DND-41 (cell line): Measurements from ENCODE around the gene POLR1G.
A peak's percentile ranks its signal among the peaks of the same experiment; 100 is the strongest.

ENCODE experiments used
- ATAC-seq: fragments of 200-7000 bp; cut with Tn5 transposase; 3 replicates; pipeline ENCODE4 v1.9.1; 2021; ENCODE audit warnings: low read depth; ENCODE audit not compliant: insufficient read depth
- DNase-seq: peaks from one replicate; pipeline ENCODE4 v3.0.0-alpha.2; 2020
- H2AFZ ChIP-seq: 2 replicates; pipeline ENCODE4 v1.6.0; 2012; ENCODE audit warnings: low read depth, low read length
- H3K27ac ChIP-seq: 2 replicates; pipeline ENCODE4 v1.5.1; 2012; ENCODE audit warnings: low read length, inconsistent platforms
- H3K27me3 ChIP-seq: fragments of 200-600 bp; sonication (generic); 2 replicates; pipeline ENCODE4 v1.6.0; 2012; ENCODE audit warnings: low read length, mild to moderate bottlenecking, inconsistent platforms; ENCODE audit not compliant: insufficient read depth, poor library complexity
- H3K36me3 ChIP-seq: 2 replicates; pipeline ENCODE4 v1.5.1; 2012; ENCODE audit warnings: low read length, inconsistent platforms; ENCODE audit not compliant: insufficient read depth
- H3K4me1 ChIP-seq: 2 replicates; pipeline ENCODE4 v1.5.1; 2012; ENCODE audit warnings: mild to moderate bottlenecking, low read length; ENCODE audit not compliant: insufficient read depth
- H3K4me2 ChIP-seq: 2 replicates; pipeline ENCODE4 v1.6.0; 2012; ENCODE audit warnings: mild to moderate bottlenecking, moderate library complexity, low read length, inconsistent platforms; ENCODE audit not compliant: insufficient read depth
- H3K4me3 ChIP-seq, 2 experiments: fragments of 200-600 bp in 1 of 2; shearing (Covaris generic) in 1 of 2; 2 replicates each; pipeline ENCODE4 v1.5.1; 2012 to 2016; ENCODE audit warnings: inconsistent platforms in 2 of 2, low read length in 2 of 2, mild to moderate bottlenecking in 2 of 2, low read depth in 1 of 2, moderate library complexity in 1 of 2
- H3K79me2 ChIP-seq: 2 replicates; pipeline ENCODE4 v1.6.0; 2012; ENCODE audit warnings: low read length, inconsistent platforms; ENCODE audit not compliant: insufficient read depth
- H3K9ac ChIP-seq: 2 replicates; pipeline ENCODE4 v1.6.0; 2012; ENCODE audit warnings: low read depth, mild to moderate bottlenecking, inconsistent platforms, low read length, moderate library complexity
- H3K9me3 ChIP-seq: 2 replicates; pipeline ENCODE4 v1.5.1; 2012; ENCODE audit warnings: low read length, moderate library complexity, mild to moderate bottlenecking, inconsistent platforms; ENCODE audit not compliant: insufficient read depth, severe bottlenecking
- H4K20me1 ChIP-seq: 2 replicates; pipeline ENCODE4 v1.6.0; 2012; ENCODE audit warnings: low read length; ENCODE audit not compliant: insufficient read depth
- CTCF ChIP-seq: IDR thresholded peaks from 2 replicates; pipeline ENCODE4 v1.5.1; 2012; ENCODE audit warnings: borderline replicate concordance, low read length, moderate library complexity, mild to moderate bottlenecking; ENCODE audit not compliant: poor library complexity, severe bottlenecking; ENCODE audit errors: extremely low read depth
- EZH2 ChIP-seq: IDR thresholded peaks from 3 replicates; pipeline ENCODE4 v1.6.1; 2012; ENCODE audit warnings: borderline replicate concordance, low read depth, mild to moderate bottlenecking, moderate library complexity, low read length, inconsistent platforms; ENCODE audit not compliant: severe bottlenecking

The POLR1G gene

GRCh38 chr19:45401815-45402214 lies 4.6 kb upstream of the POLR1G start:
- H3K36me3 ChIP-seq: no peaks in the 10 kb centered on the region
- no peak overlapping the region for H3K9ac ChIP-seq
- H3K27me3 ChIP-seq: no peaks in the 10 kb centered on the region
- H3K9me3 ChIP-seq: no peaks in the 10 kb centered on the region
- H3K4me3 ChIP-seq: no peak overlapping the region
- no peak overlapping the region for H3K27ac ChIP-seq
- no peak overlapping the region for H3K4me2 ChIP-seq
- no peaks in the 10 kb centered on the region for H4K20me1 ChIP-seq
- H2AFZ ChIP-seq: no peak overlapping the region
- no peak for TF ChIP-seq EZH2
- TF ChIP-seq CTCF: no peak
- peaks cover 20% of the 10 kb centered on the region for H3K4me1 ChIP-seq
- ATAC-seq (no peak), DNase-seq (no peak)
- peaks cover 3% of the 10 kb centered on the region; the same call in 1 of the 2 replicates for H3K79me2 ChIP-seq

- Histone ChIP-seq H3K4me2 (no peak overlapping the region), H3K9me3 (no peaks in the 10 kb centered on the region), H2AFZ (no peak overlapping the region)
Measured at GRCh38 chr19:45402298-45403061, 4.0 kb upstream of the POLR1G start.

DNA sequence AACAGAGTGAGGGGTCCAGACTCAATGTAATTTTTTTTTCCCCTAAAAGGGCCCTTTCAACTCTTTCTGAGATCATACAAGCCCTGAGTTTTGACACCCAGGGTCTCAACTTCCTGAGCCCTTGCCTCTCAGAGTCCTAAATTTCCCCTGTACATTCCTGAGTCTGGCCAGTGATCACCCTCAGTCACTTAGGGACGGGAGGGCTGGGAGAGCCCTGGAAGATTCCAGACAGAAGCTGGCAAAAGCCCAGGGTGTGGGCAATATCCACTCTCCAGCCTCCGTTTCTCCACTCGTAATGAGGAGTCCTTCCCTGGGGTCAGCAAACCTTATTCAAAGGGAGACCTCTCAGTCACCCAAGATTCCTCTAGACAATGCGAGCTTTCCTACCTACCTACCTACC lies 3.2 kb upstream of the POLR1G start:
- Histone ChIP-seq H3K27me3 (no peaks in the 10 kb centered on the region), H3K4me3 (no peak overlapping the region), H3K4me1 (peaks cover 35% of the 10 kb centered on the region), H3K9me3 (no peaks in the 10 kb centered on the region), H2AFZ (no peak overlapping the region), H3K36me3 (no peaks in the 10 kb centered on the region), H3K27ac (no peak overlapping the region), H4K20me1 (no peaks in the 10 kb centered on the region), H3K4me2 (no peak overlapping the region), H3K9ac (no peak overlapping the region), H3K79me2 (peaks cover 7% of the 10 kb centered on the region)
- no peak for DNase-seq
- no peak for TF ChIP-seq EZH2
- no peak for TF ChIP-seq CTCF
- no peak for ATAC-seq

More at GRCh38 chr19:45402298-45403061, 4.0 kb upstream of the POLR1G start:
- no peak overlapping the region for H3K27ac ChIP-seq
- TF ChIP-seq EZH2: no peak
- peak; percentile 29 for TF ChIP-seq CTCF
- no peaks in the 10 kb centered on the region for H3K27me3 ChIP-seq
- H3K9ac ChIP-seq: no peak overlapping the region
- peaks cover 27% of the 10 kb centered on the region for H3K4me1 ChIP-seq
- no peaks in the 10 kb centered on the region for H3K36me3 ChIP-seq
- no peak for DNase-seq
- ATAC-seq: no peak
- H4K20me1 ChIP-seq: no peaks in the 10 kb centered on the region
- peaks cover 7% of the 10 kb centered on the region for H3K79me2 ChIP-seq
- no peak overlapping the region for H3K4me3 ChIP-seq
